ENCODE measurements around the gene SPINT3. TPM values are rescaled to one million over a fixed set of nuclear protein-coding genes. Genes with fewer than 3 reads are reported as not detected.

The SPINT3 gene
- total and polyA plus RNA-seq, 11 donors, result not detected

DNA sequence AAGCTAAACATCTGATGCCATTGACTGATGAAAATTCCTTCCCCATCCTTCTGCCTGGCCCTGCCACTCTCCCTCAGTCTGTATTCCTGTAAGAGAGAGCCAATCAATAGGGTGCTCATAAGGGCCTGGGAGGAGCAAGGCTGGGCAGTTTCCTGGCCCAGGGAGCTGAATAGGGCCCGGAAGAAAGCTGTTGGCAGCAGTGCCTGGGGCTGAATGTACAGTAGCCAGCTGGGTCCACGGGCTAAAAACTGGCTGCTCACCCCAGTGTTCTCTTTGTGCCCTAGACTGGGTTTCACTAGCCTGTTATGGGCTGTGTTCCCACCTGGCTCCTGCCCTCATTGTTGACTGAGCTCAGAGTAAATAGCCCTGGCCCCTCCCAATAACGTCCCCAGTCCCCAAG lies 47.6 kb downstream of the SPINT3 start:
- Histone ChIP-seq H3K4me1 (peaks cover 6 to 23% (median 16%) of the 10 kb centered on the region in 12 donors), H3K27me3 (peaks cover 7 to 72% (median 33%) of the 10 kb centered on the region in 9 donors), H3K27ac (no peak overlapping the region), H3K4me3 (no peak overlapping the region), H3K36me3 (no peaks in the 10 kb centered on the region), H3K9me3 (peaks cover 0 to 7% (median 0%) of the 10 kb centered on the region in 12 donors)
- intact Hi-C loops (cut with DNase I), result loop anchor here in 2 of 10 donors (10.0 kb wide), 2 partner anchors 287 to 307 kb away; no protein-coding TSS in a partner anchor
- DNase-seq, result no peak
- WGBS, 4 donors, result 42 to 66% (median 50%) methylated on average over 3 of the region's 3 CpGs
- TF ChIP-seq POLR2A (IDR thresholded peaks at IDR 0.05) (no peak), CTCF (IDR thresholded peaks at IDR 0.05) (no peak)
- ATAC-seq, result no peak

- Histone ChIP-seq H3K27ac (no peak overlapping the region), H3K9me3 (peaks cover 0 to 2% (median 0%) of the 10 kb centered on the region in 12 donors), H3K4me1 (peaks cover 6 to 23% (median 16%) of the 10 kb centered on the region in 12 donors), H3K36me3 (no peaks in the 10 kb centered on the region), H3K27me3 (peaks cover 5 to 76% (median 34%) of the 10 kb centered on the region in 9 donors), H3K4me3 (no peak overlapping the region)
- TF ChIP-seq CTCF (IDR thresholded peaks at IDR 0.05) (no peak), POLR2A (IDR thresholded peaks at IDR 0.05) (no peak)
- DNase-seq, result no peak
- no peak for ATAC-seq
- 85 to 91% (median 88%) methylated on average over 6 of the region's 6 CpGs for WGBS, 4 donors
- intact Hi-C loops (cut with DNase I), result loop anchor here in 2 of 10 donors (10.0 kb wide), 2 partner anchors 288 to 308 kb away; no protein-coding TSS in a partner anchor
Observed at GRCh38 chr20:45467172-45467571, 48.2 kb downstream of the SPINT3 start.

- ATAC-seq (no peak), DNase-seq (no peak)
- no peaks in the 10 kb centered on the region for H3K9me3 ChIP-seq
- H3K36me3 ChIP-seq, result no peaks in the 10 kb centered on the region
- peaks cover 6 to 18% (median 13%) of the 10 kb centered on the region in 12 donors for H3K4me1 ChIP-seq
- 70 to 78% (median 73%) methylated on average over 1 of the region's 1 CpG for WGBS, 4 donors
- TF ChIP-seq POLR2A (IDR thresholded peaks at IDR 0.05) (no peak), CTCF (IDR thresholded peaks at IDR 0.05) (no peak)
- peak overlapping the region in 1 of 12 donors; percentile 59 for H3K27ac ChIP-seq
- intact Hi-C loops (cut with DNase I), result loop anchor here in 2 of 10 donors (10.0 kb wide), 2 partner anchors 289 to 309 kb away; no protein-coding TSS in a partner anchor
- peaks cover 5 to 61% (median 29%) of the 10 kb centered on the region in 9 donors for H3K27me3 ChIP-seq
- H3K4me3 ChIP-seq, result no peak overlapping the region
Observed at GRCh38 chr20:45465491-45466266, 49.7 kb downstream of the SPINT3 start.

GRCh38 chr20:45463709-45464108 lies 51.7 kb downstream of the SPINT3 start:
- TF ChIP-seq CTCF (IDR thresholded peaks at IDR 0.05), result no peak
- TF ChIP-seq POLR2A (IDR thresholded peaks at IDR 0.05), result no peak
- Histone ChIP-seq H3K4me3 (no peak overlapping the region), H3K4me1 (no peaks in the 10 kb centered on the region), H3K36me3 (no peaks in the 10 kb centered on the region), H3K9me3 (no peaks in the 10 kb centered on the region), H3K27ac (no peak overlapping the region), H3K27me3 (peaks cover 0 to 41% (median 11%) of the 10 kb centered on the region in 9 donors)
- intact Hi-C loops (cut with DNase I), result loop anchor here in 2 of 10 donors (10.0 kb wide), 2 partner anchors 291 to 311 kb away; no protein-coding TSS in a partner anchor
- ATAC-seq (no peak), DNase-seq (no peak)
- WGBS, 4 donors, result 40 to 60% (median 58%) methylated on average over 4 of the region's 4 CpGs
